ENCODE results near the gene TMC1.

DNA sequence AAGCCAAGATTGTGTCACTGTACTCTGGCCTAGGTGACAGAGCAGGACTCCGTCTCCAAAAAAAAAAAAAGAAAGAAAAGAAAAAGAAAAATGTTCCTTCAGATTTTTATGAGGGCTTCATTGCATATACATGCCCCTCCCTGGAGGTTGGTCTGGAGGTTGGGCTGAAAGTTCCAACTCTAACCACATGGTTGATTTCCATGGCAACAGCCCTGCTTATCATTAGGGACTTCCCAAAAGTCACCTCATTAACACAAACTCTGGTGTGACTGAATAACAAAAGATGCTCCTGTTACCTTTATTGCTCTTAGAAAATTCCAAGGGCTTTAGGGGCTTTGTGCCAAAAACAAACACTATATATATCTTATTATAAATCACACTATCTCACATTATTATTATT lies 113.8 kb downstream of the TMC1 start:
- TF ChIP-seq MYC (IDR thresholded peaks at IDR 0.05; ENCODE audit: insufficient read depth, insufficient read length, insufficient replicate concordance, low read length, severe bottlenecking) (no peak), ESRRA (IDR thresholded peaks at IDR 0.05; ENCODE audit: low read length) (no peak)

Data from GM12878 (cell line).